Femur (tissue), 1 donor: ENCODE data around the gene PALLD.

Experiments
- DNase-seq: peaks from one replicate; pipeline ENCODE4 v3.0.0-alpha.2; 2017

The PALLD gene

GRCh38 chr4:168737806-168738172 is 240.9 kb downstream of the PALLD start:
- DNase-seq: no peak

GRCh38 chr4:168739886-168740285 is 243.0 kb downstream of the PALLD start:
- no peak for DNase-seq

- DNase-seq: no peak
Observed at GRCh38 chr4:168740691-168741090, 243.8 kb downstream of the PALLD start.

DNA sequence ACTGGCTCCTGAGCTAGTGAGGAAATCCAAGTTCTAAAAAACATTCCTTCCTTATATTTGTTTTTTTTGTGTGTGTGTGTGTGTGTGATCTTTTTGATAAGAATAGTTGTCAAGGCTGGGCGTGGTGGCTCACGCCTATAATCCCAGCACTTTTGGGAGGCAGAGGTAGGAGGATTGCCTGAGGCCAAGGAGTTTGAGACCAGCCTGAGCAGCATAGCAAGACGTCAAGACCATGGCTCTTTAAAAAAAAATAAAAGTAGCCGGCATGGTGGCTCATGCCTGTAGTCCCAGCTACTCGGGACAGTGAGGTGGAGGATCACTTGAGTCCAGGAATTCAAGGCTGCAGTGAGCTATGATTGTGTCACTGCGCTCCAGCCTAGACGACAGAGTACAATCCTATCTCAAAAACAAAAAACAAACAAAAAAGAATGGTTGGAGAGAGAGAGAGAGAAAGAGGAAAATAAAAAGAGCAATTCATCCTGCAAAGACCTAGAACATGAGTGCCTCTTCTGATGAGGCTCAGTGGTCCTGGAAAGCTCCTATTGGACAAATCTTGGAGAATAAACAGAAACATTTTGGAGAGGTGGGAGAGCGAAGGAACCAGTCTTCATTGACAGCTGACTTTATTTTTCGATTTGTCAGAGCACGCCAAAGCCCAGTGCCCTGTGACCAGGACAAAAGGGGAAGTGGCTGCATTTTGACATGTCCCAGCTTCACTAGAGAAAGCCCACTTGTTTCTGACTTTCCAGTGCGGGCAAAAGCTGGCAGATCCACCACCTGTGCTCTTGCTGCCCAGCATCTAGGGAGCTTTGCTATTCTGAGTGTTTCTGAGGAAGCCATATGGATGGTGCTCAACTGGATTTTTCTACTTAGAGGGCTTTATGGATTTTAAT is 244.7 kb downstream of the PALLD start:
- DNase-seq: no peak

- DNase-seq: no peak
Observed at GRCh38 chr4:168743131-168743530, 246.3 kb downstream of the PALLD start.

DNA sequence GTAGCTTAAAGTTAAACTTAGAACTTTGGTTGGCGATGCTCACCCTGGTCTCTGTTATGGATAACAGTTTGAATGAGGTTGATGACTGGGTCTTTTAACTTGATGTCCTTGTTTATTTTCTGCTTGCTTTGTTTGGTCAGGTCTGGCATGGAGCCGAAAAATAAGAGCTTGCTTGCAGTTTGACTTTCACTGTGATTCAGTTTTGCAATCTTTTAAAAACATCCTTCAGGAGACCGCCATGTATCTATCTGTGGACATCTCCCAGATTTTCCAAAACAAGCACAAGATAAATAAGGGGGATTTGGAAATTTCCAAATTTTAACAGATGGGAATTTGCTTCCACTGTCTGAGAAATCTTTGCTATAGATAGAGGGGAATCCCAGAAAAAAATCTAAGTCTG is 246.7 kb downstream of the PALLD start:
- no peak for DNase-seq

DNA sequence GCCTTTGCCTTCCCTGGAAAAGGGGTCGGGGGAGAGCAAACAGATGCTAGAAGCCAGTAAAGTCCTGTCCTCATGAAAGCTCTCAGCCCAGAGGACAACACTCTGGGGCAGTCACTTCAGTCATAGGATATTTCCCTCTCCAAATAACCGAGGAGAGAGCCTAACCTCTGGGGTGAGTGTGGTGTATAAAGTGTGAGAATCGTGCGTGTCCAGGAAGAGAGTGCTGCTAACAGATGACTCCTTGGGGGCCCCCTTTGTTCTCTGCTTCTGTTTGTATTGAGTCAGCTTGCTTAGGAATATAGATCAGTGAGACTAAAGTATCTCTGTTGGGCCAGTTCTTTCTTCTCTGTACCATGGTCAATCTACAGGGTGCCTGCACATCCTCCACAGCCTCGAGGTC is 247.2 kb downstream of the PALLD start:
- DNase-seq: no peak

GRCh38 chr4:168748807-168749206 is 252.0 kb downstream of the PALLD start:
- no peak for DNase-seq

- no peak for DNase-seq
Observed at GRCh38 chr4:168751263-168752225, 254.7 kb downstream of the PALLD start.

GRCh38 chr4:168755598-168756477 is 259.0 kb downstream of the PALLD start:
- no peak for DNase-seq

DNA sequence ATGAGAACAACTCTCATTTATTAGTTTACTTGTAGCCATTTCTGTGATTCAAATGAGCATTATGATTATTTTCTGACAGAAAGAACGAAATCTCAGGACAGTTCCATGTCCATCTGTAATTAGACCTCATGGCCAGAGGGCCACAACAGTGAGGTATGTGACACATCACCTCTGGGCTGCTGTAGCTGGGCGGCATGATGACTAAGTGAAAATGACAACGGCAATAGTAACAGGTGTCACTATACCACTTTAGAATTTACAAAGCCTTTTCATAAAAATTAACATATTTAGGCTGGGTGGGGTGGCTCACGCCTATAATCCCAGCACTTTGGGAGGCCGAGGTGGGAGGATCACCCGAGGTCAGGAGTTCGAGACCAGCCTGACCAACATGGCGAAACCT is 260.6 kb downstream of the PALLD start:
- DNase-seq: no peak

GRCh38 chr4:168758351-168758876 is 261.6 kb downstream of the PALLD start:
- DNase-seq: peak; percentile 70

DNA sequence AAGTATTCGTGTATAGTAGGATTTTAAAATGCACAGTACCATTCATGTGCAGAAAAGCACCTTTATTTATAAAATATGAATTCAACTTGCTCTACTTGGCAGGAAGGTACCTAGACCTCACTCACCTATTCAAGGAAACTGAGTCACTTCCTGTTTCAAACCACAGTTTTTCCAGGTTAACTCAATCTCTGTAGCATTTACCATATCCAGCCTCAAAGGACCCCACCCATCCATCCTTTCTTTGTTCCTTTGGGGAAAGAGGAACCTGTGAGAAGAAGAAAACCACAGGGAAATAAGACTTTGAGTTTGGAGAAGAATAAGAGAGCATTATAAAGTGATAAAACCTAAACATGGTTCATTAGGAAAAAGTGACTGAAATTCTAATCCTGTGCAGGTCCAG is 262.5 kb downstream of the PALLD start:
- DNase-seq: no peak

- no peak for DNase-seq
Observed at GRCh38 chr4:168759959-168760527, 263.2 kb downstream of the PALLD start.

- DNase-seq: peak; percentile 50
Observed at GRCh38 chr4:168761066-168761465, 264.2 kb downstream of the PALLD start.

GRCh38 chr4:168765322-168765721 is 268.5 kb downstream of the PALLD start:
- no peak for DNase-seq

DNA sequence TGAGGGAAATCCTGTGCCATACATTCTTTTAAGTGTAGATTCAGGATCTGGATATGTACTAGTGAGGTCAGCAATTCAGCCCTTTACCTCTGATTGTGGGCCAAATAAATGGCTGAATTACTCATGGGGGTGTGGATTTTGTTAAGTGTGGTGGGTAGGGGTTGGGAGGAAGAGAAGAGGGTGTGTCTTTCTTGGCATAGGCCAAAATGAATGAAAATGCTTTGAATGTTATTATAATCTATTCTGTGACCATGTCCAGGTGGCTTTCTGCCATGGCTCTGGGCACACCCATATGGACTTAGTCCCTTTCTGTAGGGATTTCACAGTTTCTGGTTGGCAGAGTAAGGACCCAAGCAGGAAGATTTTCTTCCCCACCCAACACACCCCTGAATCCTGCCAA is 268.9 kb downstream of the PALLD start:
- DNase-seq: no peak

GRCh38 chr4:168766604-168767316 is 269.9 kb downstream of the PALLD start:
- DNase-seq: no peak

DNA sequence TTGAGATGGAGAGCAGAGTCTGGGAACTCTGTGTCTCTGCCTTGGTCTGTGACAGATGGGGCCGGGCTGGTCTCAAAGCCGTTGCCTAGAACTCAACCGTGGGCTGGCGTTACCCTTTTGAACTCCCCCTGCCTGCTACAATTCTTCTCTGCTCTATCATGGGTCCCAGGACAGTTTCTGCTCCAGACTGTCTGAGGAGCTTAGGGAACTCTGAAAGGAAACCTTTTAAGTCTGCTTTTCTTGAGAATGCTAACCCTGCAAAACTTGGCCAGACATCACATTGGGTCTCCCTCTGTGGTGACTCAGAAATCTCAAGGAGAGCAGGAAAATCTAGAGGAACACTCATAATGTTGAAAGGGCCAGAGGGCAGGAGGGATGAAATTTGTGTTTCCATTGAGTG is 272.6 kb downstream of the PALLD start:
- no peak for DNase-seq

DNA sequence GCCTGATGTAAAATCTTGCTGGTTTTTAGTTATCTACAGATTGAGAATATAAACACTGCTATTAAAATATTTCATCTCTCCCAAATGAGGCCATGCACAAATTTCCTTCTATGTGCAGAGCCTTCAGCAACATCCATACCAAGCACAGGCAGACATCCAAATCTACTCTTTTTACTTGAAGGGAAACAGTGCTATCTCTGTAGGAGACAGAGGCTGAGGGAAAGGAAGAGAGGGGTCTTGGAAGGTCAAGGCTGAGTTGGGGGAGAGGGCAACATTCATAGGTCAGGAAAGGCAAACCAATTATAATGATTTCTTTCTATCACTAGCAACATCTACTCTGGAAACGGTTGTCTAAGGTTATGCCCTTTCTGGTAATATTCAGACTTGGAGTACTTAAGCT is 273.0 kb downstream of the PALLD start:
- DNase-seq: no peak

DNA sequence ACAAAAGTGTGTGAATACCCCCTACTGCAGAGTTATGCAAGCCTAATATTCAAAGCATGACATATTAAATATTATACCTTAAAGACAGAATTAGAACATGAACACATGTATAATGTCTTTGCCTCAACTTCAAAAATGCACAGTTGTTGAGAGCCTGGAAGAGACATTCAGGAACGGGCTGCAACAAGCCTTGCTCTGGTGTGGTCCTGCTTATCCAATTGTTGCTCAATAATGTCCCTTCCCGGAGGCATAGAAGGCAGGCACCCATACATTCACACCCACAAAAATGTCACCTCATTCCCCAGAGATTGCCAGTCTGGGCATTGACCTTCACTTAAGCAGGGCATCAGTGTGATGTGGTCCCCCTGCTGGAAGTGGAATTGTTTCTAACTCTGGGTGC is 274.4 kb downstream of the PALLD start:
- DNase-seq: no peak
